ENCODE measurements around the gene SLAMF8. TPM values are rescaled to one million over a fixed set of nuclear protein-coding genes. Genes with fewer than 3 reads are reported as not detected.

The SLAMF8 gene
- total RNA-seq, 1 donor, result 0.36 TPM

GRCh38 chr1:159786966-159787365 lies 39.7 kb upstream of the SLAMF8 start:
- Histone ChIP-seq H3K79me2 (ENCODE audit: insufficient read depth, low read length) (no peaks in the 10 kb centered on the region), H4K20me1 (ENCODE audit: insufficient read depth, low read length) (no peaks in the 10 kb centered on the region), H3K4me1 (ENCODE audit: insufficient read depth, low read length) (no peaks in the 10 kb centered on the region), H3K4me2 (ENCODE audit: insufficient read depth, low read length) (no peak overlapping the region), H3K4me3 (ENCODE audit: insufficient read depth, low read length) (no peak overlapping the region), H3K9me3 (ENCODE audit: low read depth, low read length) (no peaks in the 10 kb centered on the region), H3K27ac (ENCODE audit: low read depth, low read length) (no peak overlapping the region), H3K36me3 (ENCODE audit: insufficient read depth, low read length) (no peaks in the 10 kb centered on the region), H3K27me3 (ENCODE audit: insufficient read depth, low read length) (peaks cover 3% of the 10 kb centered on the region), H2AFZ (ENCODE audit: low read length) (no peak overlapping the region)
- TF ChIP-seq, protein P1, sequence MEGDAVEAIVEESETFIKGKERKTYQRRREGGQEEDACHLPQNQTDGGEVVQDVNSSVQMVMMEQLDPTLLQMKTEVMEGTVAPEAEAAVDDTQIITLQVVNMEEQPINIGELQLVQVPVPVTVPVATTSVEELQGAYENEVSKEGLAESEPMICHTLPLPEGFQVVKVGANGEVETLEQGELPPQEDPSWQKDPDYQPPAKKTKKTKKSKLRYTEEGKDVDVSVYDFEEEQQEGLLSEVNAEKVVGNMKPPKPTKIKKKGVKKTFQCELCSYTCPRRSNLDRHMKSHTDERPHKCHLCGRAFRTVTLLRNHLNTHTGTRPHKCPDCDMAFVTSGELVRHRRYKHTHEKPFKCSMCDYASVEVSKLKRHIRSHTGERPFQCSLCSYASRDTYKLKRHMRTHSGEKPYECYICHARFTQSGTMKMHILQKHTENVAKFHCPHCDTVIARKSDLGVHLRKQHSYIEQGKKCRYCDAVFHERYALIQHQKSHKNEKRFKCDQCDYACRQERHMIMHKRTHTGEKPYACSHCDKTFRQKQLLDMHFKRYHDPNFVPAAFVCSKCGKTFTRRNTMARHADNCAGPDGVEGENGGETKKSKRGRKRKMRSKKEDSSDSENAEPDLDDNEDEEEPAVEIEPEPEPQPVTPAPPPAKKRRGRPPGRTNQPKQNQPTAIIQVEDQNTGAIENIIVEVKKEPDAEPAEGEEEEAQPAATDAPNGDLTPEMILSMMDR (IDR thresholded peaks at IDR 0.05; ENCODE audit: extremely low read depth, low read depth, low read length), result no peak
- DNase-seq (ENCODE audit: insufficient read length, low spot score, missing footprints), result peak; percentile 78

GRCh38 chr1:159790237-159790917 lies 36.3 kb upstream of the SLAMF8 start:
- no peaks in the 10 kb centered on the region for H3K4me1 ChIP-seq (ENCODE audit: insufficient read depth, low read length)
- H3K36me3 ChIP-seq (ENCODE audit: insufficient read depth, low read length), result no peaks in the 10 kb centered on the region
- H3K4me2 ChIP-seq (ENCODE audit: insufficient read depth, low read length), result no peak overlapping the region
- TF ChIP-seq, protein P1 (IDR thresholded peaks at IDR 0.05; ENCODE audit: extremely low read depth, low read depth, low read length), result peak; percentile 64
- no peaks in the 10 kb centered on the region for H3K79me2 ChIP-seq (ENCODE audit: insufficient read depth, low read length)
- no peak overlapping the region for H3K27ac ChIP-seq (ENCODE audit: low read depth, low read length)
- peak; percentile 34 for DNase-seq (ENCODE audit: insufficient read length, low spot score, missing footprints)
- H3K9me3 ChIP-seq (ENCODE audit: low read depth, low read length), result no peaks in the 10 kb centered on the region
- no peaks in the 10 kb centered on the region for H4K20me1 ChIP-seq (ENCODE audit: insufficient read depth, low read length)
- peaks cover 21% of the 10 kb centered on the region for H3K27me3 ChIP-seq (ENCODE audit: insufficient read depth, low read length)
- no peak overlapping the region for H2AFZ ChIP-seq (ENCODE audit: low read length)
- H3K4me3 ChIP-seq (ENCODE audit: insufficient read depth, low read length), result no peak overlapping the region

DNA sequence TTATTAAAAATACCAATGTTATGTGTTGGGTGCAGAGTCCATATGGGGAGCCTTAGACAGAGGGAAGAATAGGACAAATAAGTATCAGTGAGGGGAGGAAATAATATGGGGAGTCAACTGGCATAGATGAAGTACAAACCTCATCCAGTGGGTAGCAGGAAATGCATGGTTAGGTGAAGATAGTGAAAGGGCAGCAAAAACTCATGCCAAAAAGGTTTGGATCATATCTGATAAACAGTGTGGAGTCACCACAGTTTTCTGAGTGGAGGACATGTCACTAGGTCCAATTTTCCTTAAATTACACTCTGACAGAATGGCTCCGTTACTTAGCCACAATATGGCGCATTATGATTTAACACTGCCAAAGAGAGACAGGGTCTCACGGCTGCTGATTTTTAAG lies 35.6 kb upstream of the SLAMF8 start:
- Histone ChIP-seq H3K79me2 (ENCODE audit: insufficient read depth, low read length) (no peaks in the 10 kb centered on the region), H3K9me3 (ENCODE audit: low read depth, low read length) (no peaks in the 10 kb centered on the region), H3K4me3 (ENCODE audit: insufficient read depth, low read length) (no peak overlapping the region), H3K4me2 (ENCODE audit: insufficient read depth, low read length) (no peak overlapping the region), H3K27ac (ENCODE audit: low read depth, low read length) (no peak overlapping the region), H2AFZ (ENCODE audit: low read length) (no peak overlapping the region), H3K36me3 (ENCODE audit: insufficient read depth, low read length) (no peaks in the 10 kb centered on the region), H3K27me3 (ENCODE audit: insufficient read depth, low read length) (peaks cover 21% of the 10 kb centered on the region), H3K4me1 (ENCODE audit: insufficient read depth, low read length) (no peaks in the 10 kb centered on the region), H4K20me1 (ENCODE audit: insufficient read depth, low read length) (no peaks in the 10 kb centered on the region)
- TF ChIP-seq, protein P1 (IDR thresholded peaks at IDR 0.05; ENCODE audit: extremely low read depth, low read depth, low read length), result no peak
- no peak for DNase-seq (ENCODE audit: insufficient read length, low spot score, missing footprints)

DNA sequence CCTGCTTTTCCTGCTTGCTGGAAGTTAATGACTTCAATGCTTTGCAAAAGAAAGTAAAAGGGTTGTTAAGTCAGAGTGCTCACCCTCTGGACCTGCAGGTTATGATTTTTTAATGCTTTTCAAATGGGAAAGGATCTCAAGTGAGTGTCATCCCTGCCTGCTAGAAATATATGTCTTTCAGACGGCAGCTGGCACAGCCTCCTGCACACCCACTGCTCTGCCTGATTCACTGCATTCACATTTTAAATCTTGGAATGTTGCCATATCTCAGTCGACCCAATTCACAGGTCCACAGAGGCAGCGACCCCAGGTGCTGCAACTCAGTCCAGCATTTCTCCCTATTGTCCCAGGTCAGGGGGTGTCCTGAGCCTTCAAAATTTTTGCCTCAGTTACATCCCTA lies 35.2 kb upstream of the SLAMF8 start:
- Histone ChIP-seq H2AFZ (ENCODE audit: low read length) (no peak overlapping the region), H3K4me1 (ENCODE audit: insufficient read depth, low read length) (no peaks in the 10 kb centered on the region), H3K27me3 (ENCODE audit: insufficient read depth, low read length) (peaks cover 23% of the 10 kb centered on the region), H3K36me3 (ENCODE audit: insufficient read depth, low read length) (no peaks in the 10 kb centered on the region), H3K4me2 (ENCODE audit: insufficient read depth, low read length) (no peak overlapping the region), H3K27ac (ENCODE audit: low read depth, low read length) (no peak overlapping the region), H4K20me1 (ENCODE audit: insufficient read depth, low read length) (no peaks in the 10 kb centered on the region), H3K9me3 (ENCODE audit: low read depth, low read length) (no peaks in the 10 kb centered on the region), H3K79me2 (ENCODE audit: insufficient read depth, low read length) (no peaks in the 10 kb centered on the region), H3K4me3 (ENCODE audit: insufficient read depth, low read length) (no peak overlapping the region)
- TF ChIP-seq, protein P1 (IDR thresholded peaks at IDR 0.05; ENCODE audit: extremely low read depth, low read depth, low read length), result no peak
- no peak for DNase-seq (ENCODE audit: insufficient read length, low spot score, missing footprints)

Data from osteoblast (primary cell).